SK-N-SH (cell line): ENCODE data around the gene PTCSC3.

Source experiments
- CHD2 ChIP-seq: fragments of 150-350 bp; IDR thresholded peaks from 2 replicates; pipeline ENCODE4 v1.6.1; 2018; ENCODE audit warnings: low read length; ENCODE audit not compliant: partially characterized antibody
- CTCF ChIP-seq: fragments of 200-600 bp; sonication (generic); IDR thresholded peaks from 2 replicates; pipeline ENCODE4 v1.6.1; 2017; ENCODE audit warnings: antibody characterized with exemption, mild to moderate bottlenecking, moderate library complexity
- EP300 ChIP-seq, 2 experiments: IDR thresholded peaks; 2 replicates each; pipeline versions ENCODE4 v1.4.0 to v1.6.1; 2012; ENCODE audit warnings: borderline replicate concordance in 1 of 2, low read depth in 1 of 2, low read length in 1 of 2
- EZH2phosphoT487 ChIP-seq: fragments of 200-600 bp; sonication (generic); IDR thresholded peaks from 2 replicates; pipeline ENCODE4 v1.6.1; 2017; ENCODE audit warnings: low read depth, mixed run types, mild to moderate bottlenecking, antibody characterized with exemption, moderate library complexity, borderline replicate concordance
- MXI1 ChIP-seq: IDR thresholded peaks from 2 replicates; pipeline ENCODE4 v1.6.1; 2012; ENCODE audit warnings: mild to moderate bottlenecking, low read depth, low read length, improper control_type of control experiment
- NFIC ChIP-seq: IDR thresholded peaks from 2 replicates; pipeline ENCODE4 v1.4.0; 2012; ENCODE audit warnings: borderline replicate concordance
- RAD21 ChIP-seq: IDR thresholded peaks from 2 replicates; pipeline ENCODE4 v1.6.1; 2012; ENCODE audit warnings: mild to moderate bottlenecking, low read length
- RCOR1 ChIP-seq: fragments of 150-350 bp; IDR thresholded peaks from 2 replicates; pipeline ENCODE4 v1.6.1; 2017; ENCODE audit warnings: antibody characterized with exemption, low read length
- REST ChIP-seq: IDR thresholded peaks from 2 replicates; pipeline ENCODE4 v1.6.1; 2012; ENCODE audit warnings: mild to moderate bottlenecking, low read depth, low read length, moderate library complexity
- TAF1 ChIP-seq: IDR thresholded peaks from 2 replicates; pipeline ENCODE4 v1.6.1; 2012; ENCODE audit warnings: low read depth, mild to moderate bottlenecking, low read length, moderate library complexity, borderline replicate concordance
- TCF12 ChIP-seq: IDR thresholded peaks from 2 replicates; pipeline ENCODE4 v1.4.0; 2012
- YY1 ChIP-seq: IDR thresholded peaks from 2 replicates; pipeline ENCODE4 v1.4.0; 2012; ENCODE audit warnings: low read depth, mild to moderate bottlenecking

- TF ChIP-seq CTCF (no peak), RAD21 (no peak), REST (no peak), CHD2 (no peak), RCOR1 (no peak), EP300 (IDR thresholded peaks at IDR 0.05; ENCODE audit: borderline replicate concordance in 1 of 2, low read depth in 1 of 2, low read length in 1 of 2) (no peak), EZH2phosphoT487 (no peak), NFIC (no peak), TAF1 (no peak), TCF12 (no peak), YY1 (no peak), MXI1 (no peak)
Measured at GRCh38 chr14:36215217-36215598, 38.7 kb upstream of the PTCSC3 start.
